Anterior cingulate cortex (tissue), 58 donors: ENCODE data around the gene DNAJC27.
A peak's percentile ranks its signal among the peaks of the same experiment; 100 is the strongest.

Experiments
- DNase-seq, 58 donors: peaks; one replicate each; lab custom pipeline; 2025; lab: John Stamatoyannopoulos, UW

The DNAJC27 gene

GRCh38 chr2:24929230-24929629, 42.5 kb downstream of the DNAJC27 start:
- DNase-seq = no peak

GRCh38 chr2:24928036-24928435, 43.7 kb downstream of the DNAJC27 start:
- no peak for DNase-seq

GRCh38 chr2:24926602-24927252, 45.0 kb downstream of the DNAJC27 start:
- peak in 16 of 58 donors; percentile 15 to 55 (median 38) for DNase-seq

- no peak for DNase-seq
These were observed 45.5 kb downstream of the DNAJC27 start for GRCh38 chr2:24926220-24926601.

GRCh38 chr2:24925815-24926214, 45.9 kb downstream of the DNAJC27 start:
- no peak for DNase-seq

- no peak for DNase-seq
These were observed 47.0 kb downstream of the DNAJC27 start for GRCh38 chr2:24924732-24925131.

GRCh38 chr2:24924266-24924665, 47.5 kb downstream of the DNAJC27 start:
- no peak for DNase-seq

- no peak for DNase-seq
These were observed 48.6 kb downstream of the DNAJC27 start for GRCh38 chr2:24923106-24923505.

- DNase-seq = no peak
These were observed 49.2 kb downstream of the DNAJC27 start for GRCh38 chr2:24922556-24922955.

GRCh38 chr2:24920809-24921441, 50.8 kb downstream of the DNAJC27 start:
- DNase-seq = no peak

GRCh38 chr2:24920098-24920808, 51.5 kb downstream of the DNAJC27 start, which contains the start of gene ADCY3:
TSS of gene ADCY3 (minus strand) at chr2:24920237. CDS start at chr2:24918987, 1,250 bp downstream.
- DNase-seq = peak in 44 of 58 donors; percentile 22 to 82 (median 51)

GRCh38 chr2:24919506-24920097, 52.2 kb downstream of the DNAJC27 start:
- peak in 1 of 58 donors; percentile 48 for DNase-seq

GRCh38 chr2:24919037-24919505, 52.7 kb downstream of the DNAJC27 start:
- DNase-seq = peak in 7 of 58 donors; percentile 8 to 46 (median 30)

GRCh38 chr2:24918326-24919036, 53.3 kb downstream of the DNAJC27 start:
- no peak for DNase-seq

- DNase-seq = no peak
These were observed 53.9 kb downstream of the DNAJC27 start for GRCh38 chr2:24917731-24918325.

GRCh38 chr2:24917086-24917485, 54.7 kb downstream of the DNAJC27 start:
- peak in 1 of 58 donors; percentile 22 for DNase-seq

GRCh38 chr2:24915796-24916195, 56.0 kb downstream of the DNAJC27 start:
- no peak for DNase-seq

GRCh38 chr2:24915175-24915574, 56.6 kb downstream of the DNAJC27 start:
- no peak for DNase-seq

- no peak for DNase-seq
These were observed 57.0 kb downstream of the DNAJC27 start for GRCh38 chr2:24914713-24915112.

- peak in 13 of 58 donors; percentile 12 to 46 (median 34) for DNase-seq
These were observed 57.8 kb downstream of the DNAJC27 start for GRCh38 chr2:24913911-24914310.
